ENCODE measurements around the gene PRELP.

DNA sequence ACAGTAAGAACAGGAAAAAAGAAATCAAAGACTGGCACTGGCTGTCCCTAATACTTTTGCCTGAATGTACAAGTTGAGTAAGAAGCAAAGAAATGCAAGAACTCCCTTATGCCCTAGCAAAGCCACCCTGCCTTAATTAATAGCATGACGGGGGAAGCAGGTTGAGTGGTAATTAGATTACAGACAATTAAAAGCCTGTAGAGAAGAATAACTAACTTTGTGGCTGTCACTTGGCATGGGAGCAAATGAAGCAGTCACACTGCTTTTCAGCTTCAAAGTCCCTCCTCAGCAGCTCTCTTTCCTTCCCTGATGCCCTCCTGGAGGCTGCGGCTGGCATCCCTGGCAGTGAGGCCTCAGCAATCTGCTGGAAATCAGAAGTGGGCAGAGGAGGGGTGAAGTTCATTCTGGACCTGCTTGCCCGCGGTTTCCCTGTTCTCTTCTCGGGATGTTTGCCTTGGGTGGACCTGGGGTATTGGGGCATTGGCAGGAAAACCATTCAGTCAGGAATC, 21.7 kb downstream of the PRELP start:
- TF ChIP-seq, protein P1, sequence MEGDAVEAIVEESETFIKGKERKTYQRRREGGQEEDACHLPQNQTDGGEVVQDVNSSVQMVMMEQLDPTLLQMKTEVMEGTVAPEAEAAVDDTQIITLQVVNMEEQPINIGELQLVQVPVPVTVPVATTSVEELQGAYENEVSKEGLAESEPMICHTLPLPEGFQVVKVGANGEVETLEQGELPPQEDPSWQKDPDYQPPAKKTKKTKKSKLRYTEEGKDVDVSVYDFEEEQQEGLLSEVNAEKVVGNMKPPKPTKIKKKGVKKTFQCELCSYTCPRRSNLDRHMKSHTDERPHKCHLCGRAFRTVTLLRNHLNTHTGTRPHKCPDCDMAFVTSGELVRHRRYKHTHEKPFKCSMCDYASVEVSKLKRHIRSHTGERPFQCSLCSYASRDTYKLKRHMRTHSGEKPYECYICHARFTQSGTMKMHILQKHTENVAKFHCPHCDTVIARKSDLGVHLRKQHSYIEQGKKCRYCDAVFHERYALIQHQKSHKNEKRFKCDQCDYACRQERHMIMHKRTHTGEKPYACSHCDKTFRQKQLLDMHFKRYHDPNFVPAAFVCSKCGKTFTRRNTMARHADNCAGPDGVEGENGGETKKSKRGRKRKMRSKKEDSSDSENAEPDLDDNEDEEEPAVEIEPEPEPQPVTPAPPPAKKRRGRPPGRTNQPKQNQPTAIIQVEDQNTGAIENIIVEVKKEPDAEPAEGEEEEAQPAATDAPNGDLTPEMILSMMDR (IDR thresholded peaks at IDR 0.05 in 8 of 11, conservative IDR thresholded peaks at IDR 0.05 in 3 of 11), result no peak
- no peak for TF ChIP-seq POLR2AphosphoS5 (IDR thresholded peaks at IDR 0.05)

Measured in spleen (tissue), 7 donors.